Keratinocyte (primary cell): ENCODE data around the gene MTMR2.

ENCODE experiments used
- EZH2 ChIP-seq: IDR thresholded peaks from one replicate; pipeline ENCODE4 v1.6.1; 2012; ENCODE audit warnings: inconsistent platforms, mild to moderate bottlenecking, low read length, moderate library complexity
- TF ChIP-seq, protein P1 (sequence below), 3 experiments: IDR thresholded peaks in 1 of 3; conservative IDR thresholded peaks in 1 of 3; optimal IDR thresholded peaks in 1 of 3; 2 replicates in 2 of 3; 3 replicates in 1 of 3; pipeline versions ENCODE3 to v1.5.1; 2011; ENCODE audit warnings: low read length in 3 of 3, mild to moderate bottlenecking in 3 of 3, moderate library complexity in 2 of 3, control low read depth in 1 of 3, inconsistent platforms in 1 of 3; ENCODE audit not compliant: insufficient read depth in 2 of 3; ENCODE audit errors: extremely low read depth in 1 of 3

DNA sequence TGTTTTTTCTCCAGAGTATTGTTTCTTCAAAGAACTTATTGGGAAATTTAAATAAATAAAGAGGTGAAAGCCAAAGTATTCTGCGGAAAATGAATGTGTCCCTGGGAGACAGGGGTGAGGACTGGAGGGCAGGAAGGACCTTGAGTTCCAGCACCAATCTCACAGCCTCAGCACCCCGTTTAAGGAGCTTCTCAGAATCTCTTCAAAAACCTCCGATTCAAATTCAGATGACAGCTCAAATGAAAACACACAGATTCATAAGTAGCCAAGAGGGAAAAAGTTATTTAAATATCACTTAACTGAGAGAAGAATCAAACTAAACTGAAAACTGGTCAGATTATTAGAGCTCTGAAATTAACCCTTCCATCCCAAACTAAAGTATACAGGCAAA is 12.5 kb downstream of the MTMR2 start:
- TF ChIP-seq, protein P1, sequence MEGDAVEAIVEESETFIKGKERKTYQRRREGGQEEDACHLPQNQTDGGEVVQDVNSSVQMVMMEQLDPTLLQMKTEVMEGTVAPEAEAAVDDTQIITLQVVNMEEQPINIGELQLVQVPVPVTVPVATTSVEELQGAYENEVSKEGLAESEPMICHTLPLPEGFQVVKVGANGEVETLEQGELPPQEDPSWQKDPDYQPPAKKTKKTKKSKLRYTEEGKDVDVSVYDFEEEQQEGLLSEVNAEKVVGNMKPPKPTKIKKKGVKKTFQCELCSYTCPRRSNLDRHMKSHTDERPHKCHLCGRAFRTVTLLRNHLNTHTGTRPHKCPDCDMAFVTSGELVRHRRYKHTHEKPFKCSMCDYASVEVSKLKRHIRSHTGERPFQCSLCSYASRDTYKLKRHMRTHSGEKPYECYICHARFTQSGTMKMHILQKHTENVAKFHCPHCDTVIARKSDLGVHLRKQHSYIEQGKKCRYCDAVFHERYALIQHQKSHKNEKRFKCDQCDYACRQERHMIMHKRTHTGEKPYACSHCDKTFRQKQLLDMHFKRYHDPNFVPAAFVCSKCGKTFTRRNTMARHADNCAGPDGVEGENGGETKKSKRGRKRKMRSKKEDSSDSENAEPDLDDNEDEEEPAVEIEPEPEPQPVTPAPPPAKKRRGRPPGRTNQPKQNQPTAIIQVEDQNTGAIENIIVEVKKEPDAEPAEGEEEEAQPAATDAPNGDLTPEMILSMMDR (optimal IDR thresholded peaks at IDR 0.05 in 1 of 3, IDR thresholded peaks at IDR 0.05 in 1 of 3, conservative IDR thresholded peaks at IDR 0.05 in 1 of 3; ENCODE audit: extremely low read depth in 1 of 3, insufficient read depth in 2 of 3, low read length in 3 of 3), result no peak
- TF ChIP-seq EZH2, result no peak
